HEK293 (cell line): Measurements from ENCODE around the gene RAP1A.

Experiments used
- CTCF ChIP-seq: fragments of 450-650 bp; formaldehyde crosslinking; IDR thresholded peaks from 2 replicates; pipeline ENCODE4 v1.5.1; 2016; ENCODE audit warnings: missing biosample characterization, missing genetic modification characterization
- INSM2 ChIP-seq: fragments of 450-650 bp; formaldehyde crosslinking; IDR thresholded peaks from 2 replicates; pipeline ENCODE4 v1.5.1; 2016; ENCODE audit warnings: missing biosample characterization, missing genetic modification characterization
- KLF16 ChIP-seq: fragments of 450-650 bp; formaldehyde crosslinking; IDR thresholded peaks from 2 replicates; pipeline ENCODE4 v1.5.1; 2017; ENCODE audit warnings: missing biosample characterization, missing genetic modification characterization
- MYNN ChIP-seq: fragments of 450-650 bp; formaldehyde crosslinking; IDR thresholded peaks from 2 replicates; pipeline ENCODE4 v1.5.1; 2016; ENCODE audit warnings: missing biosample characterization, missing genetic modification characterization, borderline replicate concordance
- TRIM28 ChIP-seq: IDR thresholded peaks from 2 replicates; pipeline ENCODE4 v1.6.1; 2011; ENCODE audit warnings: low read length, control low read depth, borderline replicate concordance
- ZBTB20 ChIP-seq: fragments of 450-650 bp; formaldehyde crosslinking; IDR thresholded peaks from 2 replicates; pipeline ENCODE4 v1.5.1; 2016; ENCODE audit warnings: missing biosample characterization, missing genetic modification characterization
- ZFP37 ChIP-seq: fragments of 450-650 bp; formaldehyde crosslinking; IDR thresholded peaks from 2 replicates; pipeline ENCODE4 v1.5.1; 2016; ENCODE audit warnings: missing biosample characterization, missing genetic modification characterization
- ZNF10 ChIP-seq: fragments of 450-650 bp; formaldehyde crosslinking; IDR thresholded peaks from 2 replicates; pipeline ENCODE4 v1.5.1; 2017; ENCODE audit warnings: missing biosample characterization, missing genetic modification characterization
- ZNF274 ChIP-seq, 2 experiments: fragments of 200-500 bp in 1 of 2; fragments of 450-650 bp in 1 of 2; sonication (Bioruptor generic) in 1 of 2; formaldehyde crosslinking in 1 of 2; IDR thresholded peaks; 2 replicates each; pipeline versions ENCODE4 v1.5.1 to v1.6.1; 2014 to 2016; ENCODE audit warnings: borderline replicate concordance in 1 of 2, inconsistent platforms in 1 of 2, low read length in 1 of 2, missing biosample characterization in 1 of 2, missing genetic modification characterization in 1 of 2
- ZNF48 ChIP-seq: fragments of 450-650 bp; formaldehyde crosslinking; IDR thresholded peaks from 2 replicates; pipeline ENCODE4 v1.5.1; 2016; ENCODE audit warnings: missing biosample characterization, missing genetic modification characterization
- ZNF488 ChIP-seq: fragments of 450-650 bp; formaldehyde crosslinking; IDR thresholded peaks from 2 replicates; pipeline ENCODE4 v1.5.1; 2016; ENCODE audit warnings: missing biosample characterization, missing genetic modification characterization
- ZNF555 ChIP-seq: fragments of 450-650 bp; formaldehyde crosslinking; conservative IDR thresholded peaks from 2 replicates; pipeline ENCODE4 v1.5.1; 2017; ENCODE audit warnings: missing biosample characterization, mild to moderate bottlenecking, missing genetic modification characterization, inconsistent platforms
- ZNF747 ChIP-seq: fragments of 450-650 bp; formaldehyde crosslinking; IDR thresholded peaks from 2 replicates; pipeline ENCODE4 v1.5.1; 2016; ENCODE audit warnings: missing biosample characterization, missing genetic modification characterization
- ZNF777 ChIP-seq: fragments of 450-650 bp; formaldehyde crosslinking; IDR thresholded peaks from 2 replicates; pipeline ENCODE4 v1.5.1; 2017; ENCODE audit warnings: missing biosample characterization, missing genetic modification characterization, borderline replicate concordance

GRCh38 chr1:111735321-111735720, 115.7 kb downstream of the RAP1A start:
- TF ChIP-seq MYNN (no peak), INSM2 (tag by site-specific recombination) (no peak), ZNF747 (tag by site-specific recombination) (no peak), CTCF (no peak), KLF16 (tag by site-specific recombination) (no peak), ZNF10 (tag by site-specific recombination) (no peak), ZBTB20 (tag by site-specific recombination) (no peak), ZNF488 (no peak), ZFP37 (tag by site-specific recombination) (no peak), ZNF274 (IDR thresholded peaks at IDR 0.05; ENCODE audit: low read length) (no peak), ZNF274 (tag by site-specific recombination; IDR thresholded peaks at IDR 0.05; ENCODE audit: borderline replicate concordance) (no peak), ZNF48 (no peak), ZNF555 (no peak), TRIM28 (no peak), ZNF777 (tag by site-specific recombination) (no peak)
